H1 (cell line): Measurements from ENCODE around the gene CPEB1.
"Not testable (repeated sequence)": the region's sequence is repeated elsewhere in the genome, so short reads cannot be mapped to it uniquely, and the experiment has no call there.

Source experiments
- BCL11A ChIP-seq, 2 experiments: IDR thresholded peaks; one replicate each; pipeline ENCODE4 v1.6.1; 2011; ENCODE audit warnings: low read depth in 2 of 2, low read length in 2 of 2, mild to moderate bottlenecking in 2 of 2
- CBX5 ChIP-seq: fragments of 300-800, 300-1000 bp; sonication (generic); IDR thresholded peaks from 2 replicates; pipeline ENCODE4 v1.7.1; 2016; ENCODE audit warnings: antibody characterized with exemption, low read length, low read depth
- CTCF ChIP-seq, 3 experiments: IDR thresholded peaks; 1 replicate in 2 of 3; 2 replicates in 1 of 3; pipeline versions ENCODE4 v1.5.1 to v1.6.1; 2011; ENCODE audit warnings: low read length in 3 of 3, mild to moderate bottlenecking in 3 of 3, inconsistent platforms in 2 of 3, low read depth in 1 of 3, moderate library complexity in 1 of 3; ENCODE audit not compliant: insufficient read depth in 1 of 3; ENCODE audit errors: control extremely low read depth in 1 of 3
- MAFK ChIP-seq: IDR thresholded peaks from 2 replicates; pipeline ENCODE4 v1.6.1; 2012; ENCODE audit warnings: low read depth, mild to moderate bottlenecking, improper control_type of control experiment, low read length
- MAX ChIP-seq: IDR thresholded peaks from 2 replicates; pipeline ENCODE4 v1.6.1; 2012; ENCODE audit warnings: inconsistent platforms
- PHF8 ChIP-seq: fragments of 200-600 bp; sonication (generic); conservative IDR thresholded peaks from 2 replicates; pipeline ENCODE4 v1.7.1; 2012; ENCODE audit warnings: low read depth, mild to moderate bottlenecking, inconsistent platforms, low read length, moderate library complexity
- POLR2A ChIP-seq, 2 experiments: IDR thresholded peaks; 1 replicate in 1 of 2; 2 replicates in 1 of 2; pipeline ENCODE4 v1.6.1; 2011; ENCODE audit warnings: low read depth in 2 of 2, low read length in 2 of 2, mild to moderate bottlenecking in 2 of 2; ENCODE audit errors: control extremely low read depth in 1 of 2
- POLR2AphosphoS5 ChIP-seq: IDR thresholded peaks from 2 replicates; pipeline ENCODE4 v1.6.1; 2011; ENCODE audit warnings: low read depth, low read length
- RAD21 ChIP-seq, 2 experiments: IDR thresholded peaks in 1 of 2; conservative IDR thresholded peaks in 1 of 2; 2 replicates each; pipeline ENCODE4 v1.6.1; 2011; ENCODE audit warnings: low read depth in 2 of 2, low read length in 2 of 2, improper control_type of control experiment in 1 of 2, inconsistent platforms in 1 of 2, mild to moderate bottlenecking in 1 of 2, moderate library complexity in 1 of 2
- RXRA ChIP-seq: IDR thresholded peaks from 2 replicates; pipeline ENCODE4 v1.6.1; 2011; ENCODE audit warnings: low read depth, mild to moderate bottlenecking, low read length, moderate library complexity; ENCODE audit not compliant: insufficient read depth
- SIN3A ChIP-seq, 2 experiments: IDR thresholded peaks in 1 of 2; conservative IDR thresholded peaks in 1 of 2; 2 replicates each; pipeline ENCODE4 v1.6.1; 2011 to 2012; ENCODE audit warnings: low read length in 2 of 2, improper control_type of control experiment in 1 of 2, low read depth in 1 of 2, mild to moderate bottlenecking in 1 of 2

- TF ChIP-seq CBX5; CTCF (IDR thresholded peaks at IDR 0.05; ENCODE audit: control extremely low read depth in 1 of 3, insufficient read depth in 1 of 3, low read depth in 1 of 3, low read length in 3 of 3); POLR2A (IDR thresholded peaks at IDR 0.05; ENCODE audit: control extremely low read depth in 1 of 2, low read depth in 2 of 2, low read length in 2 of 2); RXRA; RAD21 (IDR thresholded peaks at IDR 0.05 in 1 of 2, conservative IDR thresholded peaks at IDR 0.05 in 1 of 2; ENCODE audit: low read depth in 2 of 2, low read length in 2 of 2); PHF8; MAX; BCL11A (IDR thresholded peaks at IDR 0.05; ENCODE audit: low read depth in 2 of 2, low read length in 2 of 2); POLR2AphosphoS5; MAFK; SIN3A (conservative IDR thresholded peaks at IDR 0.05 in 1 of 2, IDR thresholded peaks at IDR 0.05 in 1 of 2; ENCODE audit: low read depth in 1 of 2, low read length in 2 of 2): not testable (repeated sequence)
Observed at GRCh38 chr15:82507693-82508092, 139.5 kb downstream of the CPEB1 start.
